IMR-90 (cell line): ENCODE measurements around the gene RTN4RL2.

Experiments used
- CTCF ChIP-seq: conservative IDR thresholded peaks from 2 replicates; pipeline ENCODE4 v1.5.1; 2012; ENCODE audit warnings: mild to moderate bottlenecking, low read depth, low read length, improper control_type of control experiment
- POLR2A ChIP-seq: IDR thresholded peaks from 2 replicates; pipeline ENCODE4 v1.6.1; 2012; ENCODE audit warnings: mild to moderate bottlenecking, low read depth, low read length

- no peak for TF ChIP-seq POLR2A
- no peak for TF ChIP-seq CTCF
Measured at GRCh38 chr11:57426439-57426928, 33.8 kb upstream of the RTN4RL2 start.
